Amniotic stem cell (primary cell): ENCODE results near the gene SCYGR1.
"Not testable (repeated sequence)": the region's sequence is repeated elsewhere in the genome, so short reads cannot be mapped to it uniquely, and the experiment has no call there.

ENCODE experiments used
- DNase-seq: peaks from one replicate; lab custom pipeline; 2025; lab: John Stamatoyannopoulos, UW

Gene SCYGR1

DNA sequence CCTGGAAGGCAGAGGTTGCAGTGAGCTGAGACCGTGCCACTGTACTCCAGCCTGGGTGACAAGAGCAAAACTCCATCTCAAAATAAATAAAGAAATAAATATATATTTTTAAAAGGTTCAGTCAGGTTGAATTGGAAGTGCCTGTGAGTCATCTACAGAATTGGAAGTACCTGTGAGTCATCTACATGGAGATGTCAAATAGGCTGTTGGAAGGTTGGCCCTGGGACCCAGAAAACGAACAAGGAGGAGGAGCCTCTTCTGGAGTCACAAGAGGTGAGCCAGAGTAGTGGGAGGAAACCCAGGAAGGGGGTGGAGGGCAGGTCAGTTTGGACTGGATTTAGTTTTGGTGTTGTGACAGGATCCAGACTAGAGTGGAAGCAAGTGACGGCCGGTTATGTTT lies 15.2 kb upstream of the SCYGR1 start:
- DNase-seq, result no peak

DNA sequence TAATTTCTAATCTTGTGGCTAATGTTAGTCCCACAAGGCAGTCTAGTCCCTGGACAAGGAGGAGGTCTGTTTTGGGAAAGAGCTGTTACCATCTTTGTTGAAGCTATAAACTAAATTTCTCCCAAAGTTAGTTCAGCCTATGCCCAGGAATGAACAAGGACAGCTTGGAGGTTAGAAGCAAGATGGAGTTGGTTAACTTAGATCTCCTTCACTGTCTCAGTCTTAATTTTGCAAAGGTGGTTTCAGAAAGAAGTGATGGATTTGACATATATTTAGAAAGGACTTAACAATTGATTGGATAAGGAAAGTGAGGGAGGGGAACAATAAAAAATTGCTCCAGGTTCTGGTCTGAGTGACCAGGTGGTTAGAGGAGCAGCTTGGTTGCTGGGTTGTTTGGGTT lies 14.6 kb upstream of the SCYGR1 start:
- no peak for DNase-seq

DNA sequence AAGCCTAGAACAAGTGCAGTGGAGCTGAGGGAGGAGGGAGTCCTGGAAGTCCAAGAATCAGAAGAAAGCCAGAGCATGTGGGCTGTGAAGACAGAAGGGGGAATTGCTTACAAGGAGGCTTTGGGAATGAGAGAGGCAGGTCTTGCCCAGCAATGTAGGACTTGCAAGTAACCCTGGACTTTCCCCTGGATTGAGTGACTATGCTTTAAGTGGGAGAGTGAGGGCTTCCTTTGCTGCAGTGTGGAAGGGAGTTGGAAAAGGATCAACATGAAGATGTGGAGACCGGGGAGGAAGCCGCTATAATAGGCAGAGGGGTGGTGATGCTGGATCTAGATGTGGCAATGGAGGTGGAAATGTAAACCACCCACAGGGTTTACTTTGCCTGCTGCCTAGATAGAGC lies 13.8 kb upstream of the SCYGR1 start:
- no peak for DNase-seq

DNA sequence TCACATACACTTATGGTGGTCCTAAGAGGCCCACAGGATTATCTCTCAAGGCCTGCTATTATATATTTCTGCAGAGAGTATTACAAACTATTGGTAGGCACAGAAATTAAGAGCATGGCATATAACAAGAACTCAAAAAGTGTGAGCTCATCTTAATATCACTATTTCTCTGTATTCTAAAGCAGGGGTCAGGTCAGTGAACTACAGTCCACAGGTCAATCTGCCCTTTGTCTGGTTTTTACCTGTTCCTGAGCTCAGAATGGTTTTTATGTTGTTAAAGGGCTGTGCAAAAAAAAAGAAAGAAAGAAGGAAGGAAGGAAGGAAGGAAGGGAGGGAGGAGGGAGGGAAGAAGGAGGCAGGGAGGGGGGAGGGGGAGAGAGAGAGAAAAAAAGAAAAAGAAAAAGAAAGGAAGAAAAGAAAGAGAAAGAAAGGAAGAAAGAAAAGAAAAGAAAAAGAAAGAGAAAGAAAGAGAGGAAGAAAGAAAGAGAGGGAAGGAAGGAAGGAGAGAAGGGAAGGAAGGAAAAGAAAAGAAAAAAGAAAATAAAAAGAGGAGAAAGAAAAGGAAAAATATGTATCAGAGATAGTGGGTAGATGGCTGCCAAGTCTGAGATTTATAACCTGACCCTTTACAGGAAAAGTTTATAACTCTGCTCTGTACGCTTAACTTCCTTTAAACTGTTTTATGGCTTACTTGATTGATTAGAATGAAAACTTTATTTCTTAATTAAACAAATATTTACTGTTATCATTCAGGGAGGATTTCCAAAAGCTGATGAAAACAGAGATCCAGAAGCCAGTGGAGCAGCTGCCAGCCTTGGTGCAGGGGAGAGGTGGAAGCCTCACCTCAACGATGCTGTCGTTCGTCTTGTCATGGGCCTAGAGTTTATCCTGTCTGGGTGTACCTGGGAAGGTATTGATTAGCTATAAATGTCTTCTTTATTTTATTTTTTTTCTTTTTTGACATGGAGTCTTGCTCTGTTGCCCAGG lies 11.2 kb upstream of the SCYGR1 start:
- no peak for DNase-seq

DNA sequence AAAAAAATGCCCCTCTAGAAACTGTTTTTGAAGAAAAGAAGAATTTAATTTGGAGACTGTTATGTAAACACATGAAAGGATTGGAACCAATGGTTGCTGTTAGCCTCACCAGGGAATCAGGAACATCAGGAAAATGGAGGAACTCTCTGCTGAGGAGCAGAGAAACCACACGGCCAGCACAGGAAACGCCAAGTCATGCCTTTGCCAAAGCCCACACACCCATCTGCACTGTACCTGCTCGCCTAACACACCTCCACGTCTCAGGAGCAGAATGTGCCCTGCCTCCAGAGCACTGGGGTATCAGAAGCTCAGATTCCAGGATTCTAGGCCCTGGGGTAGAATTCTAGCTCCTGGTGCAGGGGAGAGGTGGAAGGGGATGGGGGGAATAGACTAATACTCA lies 9.8 kb upstream of the SCYGR1 start:
- DNase-seq, result no peak

DNA sequence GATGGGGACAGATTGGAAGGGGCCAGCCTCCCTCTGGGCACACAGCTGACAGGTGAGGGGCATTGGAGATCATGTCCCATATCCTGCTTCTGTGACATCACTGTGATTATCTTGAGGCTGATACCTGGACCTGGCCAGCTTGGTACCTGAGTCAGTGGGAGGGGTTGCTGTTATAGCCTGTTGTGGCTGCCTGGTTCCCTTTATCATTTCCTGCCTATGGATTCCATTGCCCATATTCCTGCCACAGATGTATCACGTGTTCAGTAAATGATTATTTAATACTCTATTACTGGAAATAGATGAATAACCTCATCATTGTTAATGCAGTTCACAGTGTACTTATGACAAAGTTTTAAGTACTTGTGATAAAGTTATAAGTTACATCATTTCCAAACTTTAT lies 7.8 kb upstream of the SCYGR1 start:
- DNase-seq, result no peak

DNA sequence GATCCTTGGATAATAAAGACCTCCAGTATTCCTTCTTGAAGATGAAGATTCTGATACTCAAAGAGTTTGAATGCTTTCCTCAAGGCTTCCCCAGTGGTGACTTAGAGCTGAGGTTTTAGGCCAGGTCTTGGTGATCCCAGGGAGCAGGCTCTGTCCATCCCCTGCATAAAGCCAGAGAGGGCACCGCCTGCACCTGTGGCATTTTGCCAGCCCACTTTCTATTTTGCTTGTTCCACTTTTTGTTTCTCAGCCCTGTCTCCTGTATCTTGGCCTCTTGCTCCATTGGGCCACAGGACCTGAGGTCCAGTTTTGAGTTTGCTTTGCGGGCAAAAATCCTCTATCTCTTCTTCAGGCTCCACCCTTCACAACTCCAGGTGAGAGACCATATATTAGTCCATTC lies 6.7 kb upstream of the SCYGR1 start:
- DNase-seq, result no peak

DNA sequence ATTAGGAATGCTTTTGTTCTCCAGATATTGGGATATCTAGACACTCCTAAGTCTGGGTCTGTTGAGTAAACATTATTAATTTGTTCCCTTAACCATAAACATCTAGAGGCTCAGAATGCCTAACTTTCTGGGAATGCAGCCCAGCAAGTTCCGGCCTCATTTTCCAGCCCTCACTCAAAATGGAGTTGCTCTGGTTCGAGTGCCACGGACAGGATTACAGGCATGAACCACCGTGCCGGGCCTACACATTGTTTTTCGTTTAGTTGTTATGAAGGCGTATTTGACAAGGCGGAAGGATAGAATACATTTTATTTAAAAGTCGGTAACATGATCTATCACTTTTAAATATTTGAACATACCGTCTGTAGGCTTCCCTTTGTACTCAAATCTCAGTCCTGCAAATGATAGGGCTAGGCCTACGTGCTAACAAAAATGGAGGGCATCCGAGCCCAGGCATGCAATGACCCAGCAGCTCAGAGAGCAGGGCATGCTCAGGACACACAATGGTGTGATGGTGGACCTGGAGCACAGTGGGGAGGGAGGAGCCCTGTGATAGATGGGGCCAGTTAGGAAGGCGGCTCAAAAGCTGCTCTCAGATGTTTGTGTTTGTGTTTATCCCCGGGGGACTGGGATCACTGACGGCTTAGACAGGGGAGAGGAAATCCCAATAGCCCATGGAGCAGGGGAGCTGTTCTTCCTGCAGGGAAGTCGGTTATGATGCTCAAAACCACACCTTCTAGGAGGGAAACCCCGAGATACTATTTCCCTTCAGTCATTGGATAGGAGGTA lies 2.9 kb upstream of the SCYGR1 start:
- DNase-seq, result no peak

DNA sequence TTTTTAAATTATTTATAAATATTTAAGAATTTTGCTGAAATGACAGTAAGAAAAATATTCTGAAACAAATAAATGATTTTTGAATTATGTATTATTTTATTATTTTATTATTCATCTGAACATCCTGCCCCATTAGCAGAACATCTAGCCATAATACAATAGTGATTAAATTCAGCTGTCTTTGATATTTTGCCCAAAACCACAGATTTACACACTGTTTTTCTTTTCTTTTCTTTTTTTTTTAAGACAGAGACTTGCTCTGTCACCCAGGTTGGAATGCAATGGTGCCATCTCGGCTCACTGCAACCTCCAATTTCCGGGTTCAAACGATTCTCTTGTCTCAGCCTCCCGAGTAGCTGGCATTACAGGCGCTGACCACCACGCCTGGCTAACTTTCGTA lies 1.9 kb upstream of the SCYGR1 start:
- DNase-seq, result no peak

DNA sequence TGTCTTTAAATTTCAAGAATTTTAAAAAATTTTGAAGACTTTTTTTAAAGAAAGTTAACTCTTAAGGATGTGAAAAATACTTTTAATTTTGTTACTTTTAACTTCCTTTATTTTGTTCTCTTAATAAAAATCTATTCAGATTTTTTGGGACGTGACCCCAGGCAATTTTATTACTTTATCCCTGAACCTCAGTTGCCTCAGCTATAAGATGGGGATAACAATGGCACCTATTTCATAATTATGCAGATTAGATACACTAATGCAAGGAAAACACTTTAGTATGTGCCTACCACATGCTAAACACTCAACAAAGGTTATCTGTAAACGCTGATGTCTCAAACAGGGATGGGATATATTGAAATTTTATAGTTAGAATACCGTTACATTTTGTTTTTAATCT lies 1.5 kb upstream of the SCYGR1 start:
- no peak for DNase-seq

DNA sequence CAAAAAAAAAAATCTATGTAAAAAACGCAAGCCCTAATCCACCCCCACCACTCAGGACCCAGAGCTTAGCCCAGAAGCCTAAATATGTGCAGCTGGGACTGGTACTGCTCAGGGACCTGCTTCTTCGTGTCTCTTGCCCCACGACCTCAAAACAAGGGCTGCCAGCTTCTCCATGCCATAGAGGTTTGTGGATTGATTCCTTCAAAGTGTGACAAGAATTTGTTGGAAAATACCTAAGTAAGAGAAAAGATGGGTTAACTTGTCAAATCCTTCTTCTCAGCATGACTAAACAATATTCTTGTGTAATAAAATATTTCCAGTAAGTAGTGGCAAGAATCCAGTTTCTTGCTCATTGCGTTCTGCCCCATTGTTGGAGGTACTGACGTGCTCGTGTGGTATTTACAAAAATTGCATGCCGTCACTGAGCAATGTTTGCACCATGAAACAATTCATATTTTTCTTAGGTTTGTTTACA lies 825 bp upstream of the SCYGR1 start:
- DNase-seq, result peak; percentile 14

DNA sequence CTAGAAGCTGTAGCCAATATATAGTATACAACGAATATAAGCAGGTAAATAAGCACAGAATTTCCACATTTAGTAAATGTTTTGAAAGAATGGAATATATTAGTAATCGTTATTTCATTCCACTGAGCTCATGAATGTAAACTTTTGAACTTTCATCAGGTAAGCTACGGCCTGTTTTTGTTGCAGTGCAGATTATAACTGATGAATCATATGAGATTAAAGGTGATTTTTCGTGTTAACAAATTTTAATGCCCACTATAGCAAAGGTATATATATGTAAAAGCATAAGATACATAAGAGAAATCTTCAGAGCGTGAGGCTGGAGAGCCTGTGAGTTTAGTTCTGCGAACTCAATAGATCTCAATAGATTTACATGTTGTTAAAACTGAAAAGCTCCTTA lies 1.1 kb downstream of the SCYGR1 start:
- DNase-seq, result no peak

DNA sequence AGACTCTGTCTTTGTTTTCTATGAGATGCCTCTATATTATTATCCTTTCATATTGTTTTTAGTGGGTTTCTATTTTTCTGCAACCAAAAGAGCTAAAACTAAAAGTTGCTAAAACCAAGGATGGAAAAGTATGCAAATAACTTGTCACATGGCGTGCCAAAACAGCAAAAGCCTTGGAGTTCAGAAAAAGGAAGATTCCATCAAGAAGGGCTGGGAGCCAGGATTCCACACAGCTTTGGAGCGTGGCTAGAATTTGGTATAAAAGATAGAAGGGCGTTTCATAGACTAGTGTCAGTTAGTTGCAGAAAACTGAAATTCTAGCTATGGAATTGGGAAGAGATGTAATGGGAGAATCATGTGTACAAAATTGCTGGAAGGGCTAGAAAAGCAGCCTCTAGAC lies 4.1 kb downstream of the SCYGR1 start:
- no peak for DNase-seq

DNA sequence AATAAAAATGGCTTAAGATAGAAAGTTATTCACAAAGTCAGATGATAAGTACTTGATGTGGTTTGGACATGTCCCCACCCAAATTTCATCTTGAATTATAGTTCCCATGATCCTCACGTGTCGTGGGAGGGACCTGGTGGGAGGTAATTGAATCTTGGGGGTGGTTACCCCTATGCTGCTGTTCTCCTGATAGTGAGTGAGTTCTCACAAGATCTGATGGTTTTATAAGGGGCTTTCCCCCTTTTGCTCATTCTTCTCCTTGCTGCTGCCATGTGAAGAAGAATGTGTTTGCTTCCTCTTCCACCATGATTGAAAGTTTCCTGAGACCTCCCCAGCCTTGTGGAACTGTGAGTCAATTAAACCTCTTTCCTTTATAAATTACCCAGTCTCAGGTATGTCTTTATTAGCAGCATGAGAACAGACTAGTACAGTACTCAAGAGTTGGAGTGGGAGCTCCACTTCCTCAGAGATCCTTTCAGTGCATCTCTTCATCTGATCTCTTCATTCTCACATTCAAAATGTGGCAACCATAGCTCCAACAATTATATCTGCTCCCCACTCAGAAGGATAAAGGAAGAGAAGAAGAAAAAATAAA lies 5.4 kb downstream of the SCYGR1 start:
- not testable (repeated sequence) for DNase-seq

DNA sequence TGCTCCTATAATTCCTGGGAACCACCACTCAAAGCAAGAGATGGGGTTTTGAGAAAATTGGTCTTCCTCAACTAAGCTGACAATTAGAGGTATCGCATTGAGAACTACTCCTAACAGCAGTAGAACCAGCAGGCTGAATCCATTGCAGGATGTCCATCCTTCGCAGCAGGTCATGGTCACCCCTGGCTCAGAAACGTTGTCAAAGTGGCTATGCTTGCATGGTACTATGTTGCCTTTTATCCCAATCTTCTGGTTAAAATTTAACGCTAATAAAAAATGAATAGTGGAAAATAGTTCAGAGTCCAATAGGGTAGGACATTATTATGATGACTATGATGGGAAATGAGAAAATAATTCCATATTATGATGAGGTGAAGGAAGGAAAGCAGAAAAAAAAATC lies 8.7 kb downstream of the SCYGR1 start, which contains the start of gene TM4SF20:
Gene TM4SF20 (minus strand): TSS at position 212 of the 400 bp plus-strand sequence. CDS start 38 bp downstream, at position 174.
- DNase-seq, result no peak

DNA sequence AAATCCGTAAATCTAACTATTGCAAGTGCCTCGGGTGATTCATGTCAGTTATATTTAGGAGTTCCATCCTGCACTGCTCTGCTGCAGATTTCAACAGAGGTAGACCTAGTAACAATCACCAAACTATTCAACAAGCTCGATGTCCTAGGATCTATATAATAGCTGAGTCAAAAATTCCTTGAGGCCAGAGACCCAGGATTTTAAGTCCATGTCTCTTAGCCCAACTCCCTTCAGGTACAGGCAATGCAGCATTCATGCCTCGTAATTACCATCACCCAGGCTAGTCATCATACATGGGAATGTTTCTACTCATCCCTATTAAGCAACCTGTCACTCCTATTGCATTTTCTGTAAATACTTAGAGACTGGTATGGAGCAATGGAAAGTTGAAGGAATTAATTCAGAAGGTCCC lies 9.4 kb downstream of the SCYGR1 start:
- DNase-seq, result no peak

DNA sequence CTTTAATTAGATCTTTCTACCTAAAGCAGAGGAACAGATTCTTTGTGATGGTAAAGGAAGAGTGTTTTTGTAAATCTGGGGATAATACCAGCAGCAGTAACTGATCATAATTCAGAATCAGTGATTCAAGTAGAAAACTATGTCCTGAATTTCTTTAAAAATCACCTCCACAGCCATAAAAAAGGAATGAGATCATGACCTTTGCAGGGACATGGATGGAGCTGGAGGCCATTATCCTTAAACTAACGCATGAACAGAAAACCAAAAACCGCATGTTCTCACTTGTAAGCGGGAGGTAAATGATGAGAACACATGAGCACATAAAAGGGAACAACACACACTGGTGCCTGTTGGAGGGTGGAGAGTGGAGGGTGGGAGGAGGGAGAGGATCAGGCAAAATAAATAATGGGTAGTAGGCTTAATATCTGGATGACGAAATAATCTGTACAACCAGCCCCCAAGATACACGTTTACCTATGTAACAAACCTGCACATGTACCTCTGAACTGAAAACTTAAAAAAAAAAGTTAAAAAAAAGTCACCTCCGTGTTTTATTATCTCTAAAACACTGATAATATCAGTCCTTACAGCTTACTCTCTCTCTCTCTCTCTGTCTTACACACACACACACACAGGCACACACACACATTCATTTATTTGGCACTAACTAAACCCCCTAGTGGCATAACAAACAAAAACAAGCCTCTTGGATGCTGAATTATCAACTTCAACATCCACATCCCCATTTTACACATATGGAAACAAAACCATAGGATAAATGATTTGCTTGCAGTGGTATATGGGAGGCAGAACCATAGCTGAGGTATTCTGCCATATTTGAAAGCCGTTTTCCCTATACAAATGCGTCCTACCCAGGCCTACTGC lies 10.0 kb downstream of the SCYGR1 start:
- no peak for DNase-seq

DNA sequence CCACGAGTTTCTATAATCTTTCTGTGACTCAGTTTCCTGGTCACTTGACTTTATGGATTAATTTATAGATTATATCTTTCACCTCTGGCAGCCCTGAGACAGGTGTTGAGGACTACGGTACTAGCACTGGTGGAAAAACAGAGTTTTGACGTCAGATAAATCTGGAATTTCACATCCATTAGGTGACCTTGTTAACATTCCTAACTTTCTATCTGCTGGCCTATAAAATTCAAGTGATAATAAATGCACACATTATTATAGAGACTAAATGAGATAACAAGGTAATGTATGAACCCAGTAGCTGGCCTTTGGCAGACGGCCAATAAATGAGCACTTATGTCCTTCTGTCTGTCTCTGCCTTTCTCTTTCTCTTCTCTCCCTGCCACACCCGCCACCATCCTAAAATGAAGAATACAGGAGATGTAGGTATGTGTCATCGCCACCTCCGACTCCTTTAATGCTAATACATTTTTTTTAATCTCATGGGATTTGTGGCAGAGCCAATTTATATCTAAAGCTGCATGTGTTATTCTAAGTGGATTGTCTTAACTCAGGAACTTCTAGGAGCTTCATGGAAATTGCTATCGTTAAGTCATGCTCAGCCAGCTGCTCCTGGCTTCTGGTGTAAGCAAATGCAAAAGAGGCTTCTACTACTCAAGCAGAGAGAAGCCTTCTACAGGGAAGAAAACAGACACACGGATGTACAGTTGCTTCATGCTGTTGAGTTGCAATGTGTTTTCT lies 10.9 kb downstream of the SCYGR1 start:
- DNase-seq, result no peak

DNA sequence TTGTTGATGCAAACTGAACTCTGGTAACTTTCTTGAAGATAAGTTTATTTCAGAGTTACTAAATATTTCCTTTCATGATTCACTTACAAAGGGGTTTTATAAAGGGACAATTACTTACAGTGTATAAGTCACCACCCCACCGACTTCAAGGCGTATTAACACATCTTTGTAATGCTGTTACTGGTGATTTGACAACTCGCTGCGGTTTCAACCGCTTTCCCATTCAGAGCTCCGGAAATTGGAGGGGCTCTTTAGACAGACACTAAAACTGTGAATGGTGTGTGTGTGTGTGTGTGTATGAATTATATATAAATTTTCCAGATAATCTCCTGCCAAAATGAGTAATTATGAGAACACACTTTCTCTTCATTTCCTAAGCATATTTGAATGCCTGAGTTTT lies 13.6 kb downstream of the SCYGR1 start:
- DNase-seq, result no peak

DNA sequence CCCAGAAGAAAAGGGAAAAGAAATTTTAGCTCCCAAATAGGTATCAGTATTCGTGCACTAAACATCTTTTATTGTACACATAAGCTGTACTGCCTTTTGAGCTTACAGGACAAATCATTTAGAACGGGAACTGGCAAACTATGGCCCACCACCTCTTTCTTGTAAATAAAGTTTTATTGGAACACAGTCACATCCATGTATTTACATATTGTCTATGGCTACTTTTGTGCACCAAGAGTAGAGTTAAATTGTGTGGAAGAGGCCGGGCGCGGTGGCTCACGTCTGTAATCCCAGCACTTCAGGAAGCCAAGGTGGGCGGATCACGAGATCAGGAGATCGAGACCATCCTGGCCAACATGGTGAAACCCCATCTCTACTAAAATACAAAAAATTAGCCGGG lies 14.4 kb downstream of the SCYGR1 start:
- DNase-seq, result no peak
